HG02623 (cell line): ENCODE results near the gene MYL10.
"Not testable (repeated sequence)": the region's sequence is repeated elsewhere in the genome, so short reads cannot be mapped to it uniquely, and the experiment has no call there.

Experiments
- ATAC-seq: cut with Tn5 transposase; IDR thresholded peaks from one replicate; pipeline ENCODE4 v1.9.1; 2021; ENCODE audit warnings: moderate library complexity; ENCODE audit not compliant: unreplicated experiment

Gene MYL10

DNA sequence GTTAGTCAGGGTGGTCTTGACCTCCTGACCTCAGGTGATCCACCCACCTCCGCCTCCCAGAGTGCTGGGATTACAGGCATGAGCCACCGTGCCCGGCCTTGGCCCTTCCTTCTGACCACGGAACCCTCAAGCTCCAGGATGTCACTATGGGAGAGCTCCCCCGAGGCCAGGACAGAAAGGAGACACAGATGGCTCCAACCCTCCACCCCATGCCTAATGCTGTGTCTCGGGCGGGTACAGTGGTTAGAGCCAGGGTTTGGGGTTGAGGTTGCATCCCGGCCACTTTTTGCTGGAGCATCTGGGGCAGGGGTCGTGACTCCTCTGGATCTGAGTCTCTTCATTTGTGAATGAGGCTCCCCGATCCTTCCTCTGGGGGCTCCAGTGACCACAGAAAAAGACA, 8.1 kb downstream of the MYL10 start:
- ATAC-seq, result no peak

DNA sequence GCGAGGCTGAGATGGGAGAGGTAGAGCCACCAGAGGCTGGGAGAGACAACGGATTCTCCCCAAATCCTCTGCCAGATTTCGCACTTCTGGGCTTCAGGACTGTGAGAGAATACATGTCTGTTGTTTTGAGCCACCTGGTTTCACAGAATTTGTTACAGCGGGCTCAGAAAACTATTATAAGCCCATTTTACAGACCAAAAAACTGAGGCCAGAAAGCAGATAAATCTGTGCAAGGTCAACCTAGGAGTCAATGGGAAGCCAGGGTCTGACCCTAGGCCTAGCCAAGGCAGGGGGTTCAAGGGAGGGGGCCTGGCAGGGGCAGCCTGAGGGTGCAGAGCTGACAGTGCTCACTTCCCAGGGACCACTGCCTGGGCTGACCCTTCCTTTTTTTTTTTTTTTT, 8.7 kb downstream of the MYL10 start:
- ATAC-seq, result no peak

DNA sequence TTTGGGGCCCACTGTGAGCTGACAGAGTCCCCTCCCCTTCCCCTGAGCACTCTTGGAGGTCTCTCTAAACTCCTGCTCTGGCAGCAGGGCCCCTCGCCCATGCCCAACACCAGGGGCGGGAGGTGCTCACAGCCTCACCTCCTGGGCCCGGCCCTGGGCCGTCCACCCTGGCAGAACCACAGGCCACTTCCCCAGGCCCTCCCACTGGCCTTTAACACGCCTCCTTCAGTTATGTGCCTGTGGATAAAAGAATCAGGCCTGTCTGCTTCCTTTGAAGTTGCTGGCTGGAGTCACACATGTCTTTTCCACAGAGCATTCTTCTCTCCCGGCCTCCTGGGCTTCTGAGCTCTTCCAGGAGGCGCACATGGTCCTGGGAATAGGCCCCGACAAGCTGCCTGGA, 10.2 kb downstream of the MYL10 start:
- ATAC-seq, result no peak

- no peak for ATAC-seq
Observed at GRCh38 chr7:101618207-101618839, 10.8 kb downstream of the MYL10 start.

DNA sequence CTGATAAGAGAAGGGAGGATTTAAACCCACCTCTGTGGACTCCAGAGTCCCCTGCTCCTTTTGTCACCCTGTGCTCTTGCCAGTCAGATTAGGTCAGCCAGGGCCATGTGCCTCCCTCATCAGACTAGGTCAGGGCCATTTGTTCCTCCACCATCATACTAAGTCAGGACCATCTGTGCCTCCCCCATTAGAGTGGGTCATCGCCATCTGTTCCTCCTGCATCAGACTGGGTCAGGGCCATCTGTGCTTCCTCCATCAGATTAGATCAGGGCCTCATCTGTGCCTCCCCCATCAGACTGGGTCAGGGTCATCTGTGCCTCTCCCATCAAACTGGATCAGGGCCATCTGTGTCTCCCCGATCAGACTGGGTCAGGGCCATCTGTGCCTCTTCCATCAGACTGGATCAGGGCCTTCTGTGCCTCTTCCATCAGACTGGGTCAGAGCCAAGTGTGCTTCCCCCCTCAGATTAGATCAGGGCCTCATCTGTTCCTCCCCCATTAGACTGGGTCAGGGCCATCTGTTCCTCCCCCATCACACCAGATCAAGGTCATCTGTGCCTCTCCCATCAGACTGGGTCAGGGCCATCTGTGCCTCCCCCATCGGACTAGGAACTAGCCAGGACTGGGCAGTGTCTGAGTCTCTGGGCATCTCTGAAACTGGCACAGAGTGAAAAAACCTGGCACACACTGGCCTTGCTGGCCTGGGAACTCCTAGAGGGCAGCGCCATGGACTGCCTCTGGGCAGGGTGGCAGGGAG, 11.5 kb downstream of the MYL10 start:
- ATAC-seq, result no peak

GRCh38 chr7:101615446-101615845, 13.7 kb downstream of the MYL10 start:
- no peak for ATAC-seq

- ATAC-seq, result no peak
Observed at GRCh38 chr7:101614939-101615302, 14.2 kb downstream of the MYL10 start.

GRCh38 chr7:101614098-101614938, 14.8 kb downstream of the MYL10 start:
- no peak for ATAC-seq

GRCh38 chr7:101612885-101613515, 16.1 kb downstream of the MYL10 start:
- no peak for ATAC-seq

DNA sequence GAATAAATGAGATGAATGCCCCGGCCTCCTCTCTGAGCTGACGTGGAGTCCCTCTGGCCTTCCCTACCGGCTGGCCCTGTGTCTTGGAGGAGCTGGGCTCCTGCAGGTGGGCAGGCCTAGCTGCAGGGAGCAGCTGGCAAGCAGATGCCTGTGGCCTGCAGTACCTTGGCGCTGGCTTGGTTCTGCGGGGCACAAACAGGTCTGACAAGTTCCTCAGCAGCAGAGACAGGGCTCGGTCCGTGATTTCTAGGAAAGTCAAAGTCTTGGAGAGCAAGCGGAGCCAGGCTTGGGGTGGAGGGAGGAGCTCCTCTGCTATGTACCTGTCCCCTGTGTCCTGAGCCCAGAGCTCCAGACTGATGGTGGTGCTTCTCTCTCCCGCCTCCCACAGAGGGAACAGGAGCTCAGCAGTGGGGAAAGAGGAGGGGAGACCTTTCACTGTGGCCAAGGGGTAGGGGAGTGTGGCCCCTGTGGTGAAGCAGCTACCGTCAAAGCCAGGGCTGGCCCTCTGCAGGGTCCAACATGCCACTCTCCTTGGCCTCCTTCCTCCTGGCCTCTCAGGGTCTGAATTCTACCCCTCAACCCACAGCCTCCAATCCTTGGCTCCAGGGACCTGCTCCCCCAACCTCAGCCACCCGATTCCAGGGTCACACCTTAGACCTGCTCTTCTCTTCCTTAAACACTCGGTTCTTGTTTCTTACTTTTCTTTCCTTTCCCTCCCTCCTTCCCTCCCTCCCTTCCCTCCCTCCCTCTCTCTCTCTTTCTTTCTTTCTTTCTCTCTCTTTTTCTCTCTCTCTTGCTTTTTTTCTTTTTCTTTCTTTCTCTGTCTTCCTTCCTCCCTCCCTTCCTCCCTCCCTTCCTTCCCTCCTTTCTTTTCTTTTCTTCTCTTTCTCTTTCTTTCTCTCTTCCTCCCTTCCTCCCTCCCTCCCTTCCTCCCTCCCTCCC, 20.1 kb downstream of the MYL10 start:
- ATAC-seq, result no peak

- no peak for ATAC-seq
Observed at GRCh38 chr7:101606498-101606923, 22.6 kb downstream of the MYL10 start.

DNA sequence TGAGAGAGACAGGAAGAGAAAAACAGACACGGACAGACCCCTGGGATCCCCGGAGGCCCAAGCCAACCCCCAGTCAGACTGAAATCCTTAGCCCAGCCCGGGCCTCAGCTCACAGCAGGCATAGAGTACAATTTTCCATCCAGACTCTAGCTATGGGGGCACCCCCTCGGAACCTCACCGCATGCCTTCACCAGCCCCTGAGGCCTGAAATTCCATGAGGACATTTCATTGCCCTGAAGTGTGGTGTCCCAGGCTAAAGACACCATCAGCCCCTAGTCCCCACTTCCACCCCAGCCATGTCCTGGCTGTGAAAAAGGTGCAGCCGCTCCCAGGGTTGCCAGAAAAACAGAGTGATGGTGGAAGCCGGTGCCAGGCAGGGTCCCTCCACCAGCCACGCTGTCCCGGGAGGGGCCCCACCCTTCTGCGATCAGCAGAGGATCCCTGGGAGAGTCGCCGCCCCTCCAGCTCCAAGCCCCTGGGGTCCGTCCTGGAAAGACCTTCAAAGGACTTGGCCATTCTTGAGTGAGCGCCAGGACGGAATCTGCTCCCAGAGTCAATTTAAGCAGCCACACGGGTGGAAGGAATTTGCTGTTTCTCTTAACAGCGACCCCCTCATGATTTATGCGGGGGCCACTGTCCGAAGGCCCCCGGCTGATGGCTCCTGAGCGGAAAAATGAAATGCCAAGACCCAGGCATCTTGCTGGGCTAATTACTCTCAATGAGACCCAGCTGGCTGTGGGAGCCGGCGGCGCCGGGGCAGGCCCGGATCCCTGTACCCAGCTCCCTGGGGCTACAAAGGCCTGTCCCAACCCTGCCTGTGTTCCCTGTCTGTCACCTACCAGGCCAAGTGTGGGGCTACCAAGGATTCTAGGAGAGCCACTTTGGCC, 23.2 kb downstream of the MYL10 start:
- ATAC-seq, result no peak

DNA sequence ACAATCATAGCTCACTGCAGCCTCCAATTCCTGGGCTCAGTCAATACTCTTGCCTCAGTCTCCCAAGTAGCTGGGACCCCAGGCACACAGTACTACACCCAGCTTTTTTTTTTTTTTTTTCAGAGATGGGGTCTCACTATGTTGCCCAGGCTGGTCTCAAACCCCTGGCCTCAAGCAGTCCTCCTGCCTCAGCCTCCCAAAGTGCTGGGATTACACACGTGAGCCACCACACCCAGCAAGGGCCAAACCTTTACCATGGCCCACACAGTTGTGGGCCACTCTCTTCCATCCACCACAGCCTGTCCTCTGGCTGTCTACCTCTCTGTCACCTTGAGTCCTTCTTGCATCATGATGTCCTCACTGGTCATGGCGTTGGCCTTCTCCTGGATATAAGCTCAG, 24.2 kb downstream of the MYL10 start:
- ATAC-seq, result not testable (repeated sequence)

- no peak for ATAC-seq
Observed at GRCh38 chr7:101604331-101604933, 24.7 kb downstream of the MYL10 start.

DNA sequence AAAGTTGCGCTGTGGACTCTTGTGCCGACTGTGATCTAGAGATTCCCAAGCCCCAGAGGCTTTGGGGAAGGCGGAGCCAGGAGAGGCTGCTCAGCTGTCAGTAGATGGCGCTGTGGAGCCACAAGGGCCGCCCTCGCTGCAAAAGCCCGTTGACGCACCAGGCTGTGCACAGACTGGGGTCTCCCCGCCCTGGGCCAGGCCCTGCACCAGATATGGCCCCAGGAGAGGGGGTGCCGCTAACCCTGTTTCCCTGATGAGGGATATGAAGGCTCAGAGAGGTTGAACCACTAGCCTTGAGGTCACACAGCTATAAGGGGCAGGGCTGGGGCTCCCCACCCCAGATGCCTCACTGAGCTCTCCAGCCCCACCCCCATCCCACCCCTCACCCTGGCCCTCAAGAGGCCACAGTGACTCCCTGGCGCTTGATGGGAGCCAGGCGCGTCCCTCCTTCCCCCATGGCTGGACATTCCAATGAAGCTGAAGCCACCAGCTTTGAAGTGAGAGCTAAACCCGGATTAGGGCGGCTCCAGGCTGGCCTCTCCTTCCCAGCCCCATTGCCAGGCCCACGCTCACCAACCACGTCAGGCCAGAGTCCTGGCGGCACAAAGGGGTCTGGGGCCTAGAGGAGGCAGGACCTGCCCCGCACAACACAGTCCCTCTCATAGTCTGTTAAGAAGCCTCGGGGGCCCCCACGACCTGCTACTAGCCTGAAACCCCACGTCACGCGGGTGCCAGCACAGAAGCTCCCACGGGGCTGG, 26.4 kb downstream of the MYL10 start:
- ATAC-seq, result no peak

DNA sequence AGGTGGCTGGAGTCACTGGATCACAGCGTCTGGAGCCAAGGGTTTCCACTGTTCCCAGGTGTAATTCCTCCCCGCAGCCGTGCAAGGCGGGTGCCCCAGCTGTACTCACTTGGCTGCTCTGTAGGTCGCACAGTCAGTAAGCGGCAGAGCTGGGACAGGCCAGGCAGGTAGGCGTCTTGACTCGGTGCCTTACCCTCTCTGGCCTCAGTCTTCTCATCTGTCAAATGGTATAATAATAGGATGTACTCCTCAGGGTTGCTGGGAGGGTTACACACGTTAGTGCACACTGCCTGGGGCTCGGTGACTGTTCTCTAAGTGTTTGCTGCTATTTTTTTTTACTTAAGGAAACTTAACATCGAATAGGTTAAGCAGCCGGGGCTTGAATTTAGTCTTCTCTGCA, 27.0 kb downstream of the MYL10 start:
- ATAC-seq, result no peak

GRCh38 chr7:101599787-101600186, 29.3 kb downstream of the MYL10 start:
- ATAC-seq, result no peak
